Sigmoid colon (tissue), 4 donors: Measurements from ENCODE around the gene RUNX1.

Source experiments
- EP300 ChIP-seq, 4 donors: sonication (generic); formaldehyde crosslinking; IDR thresholded peaks; one replicate each; pipeline ENCODE4 v1.6.1; 2017; ENCODE audit warnings: antibody characterized with exemption in 4 of 4
- TF ChIP-seq, protein P1 (sequence below), 4 experiments: fragments of 450-650 bp in 3 of 4; fragments of 200-600 bp in 1 of 4; IDR thresholded peaks; one replicate each; pipeline ENCODE4 v1.5.1; 2016 to 2019; ENCODE audit warnings: antibody characterized with exemption in 4 of 4, mild to moderate bottlenecking in 3 of 4, moderate library complexity in 2 of 4

DNA sequence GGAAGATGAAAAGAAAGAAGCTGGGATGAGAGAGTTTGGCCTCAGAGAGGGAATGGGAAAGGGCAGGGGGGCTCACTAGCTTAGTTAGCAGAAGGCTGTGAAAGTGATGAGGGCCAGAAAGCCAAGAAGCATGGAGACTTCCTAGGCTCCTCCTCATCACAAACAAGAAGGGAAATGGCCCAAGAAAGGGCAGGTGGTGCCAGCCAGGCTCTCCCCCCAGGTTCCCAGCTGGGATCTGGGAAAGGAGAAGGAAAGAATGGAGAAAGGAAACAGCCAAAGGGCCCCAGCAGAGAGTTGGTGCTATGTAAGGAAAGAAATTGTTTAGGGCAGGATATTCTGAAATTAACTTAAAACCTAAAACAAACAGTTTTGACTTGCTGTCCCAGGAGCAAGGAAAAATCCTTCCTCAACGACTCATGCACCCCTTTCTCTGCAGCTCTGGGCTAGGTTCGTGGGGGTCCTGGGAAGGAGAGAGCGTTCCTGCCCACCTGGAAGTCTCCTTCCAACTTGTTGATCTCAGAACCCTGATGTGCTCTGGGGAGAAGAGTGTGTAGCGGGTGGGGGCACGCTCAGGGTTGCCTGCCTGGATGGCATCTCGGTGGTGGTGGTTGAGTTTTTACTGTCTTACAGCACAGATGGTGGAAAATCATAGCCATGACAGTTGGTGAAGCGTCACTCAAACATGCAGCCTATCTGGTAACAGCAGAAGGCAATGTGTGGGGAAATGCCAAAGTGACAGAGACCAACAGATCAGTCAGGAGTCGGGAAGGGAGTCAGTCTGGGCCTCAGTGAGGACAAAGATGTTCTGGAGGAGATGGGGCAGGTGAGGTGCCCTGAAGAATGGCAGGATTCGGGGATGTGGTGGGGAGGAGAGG, 233.0 kb downstream of the RUNX1 start:
- TF ChIP-seq, protein P1, sequence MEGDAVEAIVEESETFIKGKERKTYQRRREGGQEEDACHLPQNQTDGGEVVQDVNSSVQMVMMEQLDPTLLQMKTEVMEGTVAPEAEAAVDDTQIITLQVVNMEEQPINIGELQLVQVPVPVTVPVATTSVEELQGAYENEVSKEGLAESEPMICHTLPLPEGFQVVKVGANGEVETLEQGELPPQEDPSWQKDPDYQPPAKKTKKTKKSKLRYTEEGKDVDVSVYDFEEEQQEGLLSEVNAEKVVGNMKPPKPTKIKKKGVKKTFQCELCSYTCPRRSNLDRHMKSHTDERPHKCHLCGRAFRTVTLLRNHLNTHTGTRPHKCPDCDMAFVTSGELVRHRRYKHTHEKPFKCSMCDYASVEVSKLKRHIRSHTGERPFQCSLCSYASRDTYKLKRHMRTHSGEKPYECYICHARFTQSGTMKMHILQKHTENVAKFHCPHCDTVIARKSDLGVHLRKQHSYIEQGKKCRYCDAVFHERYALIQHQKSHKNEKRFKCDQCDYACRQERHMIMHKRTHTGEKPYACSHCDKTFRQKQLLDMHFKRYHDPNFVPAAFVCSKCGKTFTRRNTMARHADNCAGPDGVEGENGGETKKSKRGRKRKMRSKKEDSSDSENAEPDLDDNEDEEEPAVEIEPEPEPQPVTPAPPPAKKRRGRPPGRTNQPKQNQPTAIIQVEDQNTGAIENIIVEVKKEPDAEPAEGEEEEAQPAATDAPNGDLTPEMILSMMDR (IDR thresholded peaks at IDR 0.05), result no peak
- TF ChIP-seq EP300 (IDR thresholded peaks at IDR 0.05), result no peak
